NCI-H82 treated with DMSO at 0.1 percent for 48 hours (cell line): ENCODE data around the gene NAPG.
"Not testable (repeated sequence)": the region's sequence is repeated elsewhere in the genome, so short reads cannot be mapped to it uniquely, and the experiment has no call there.

Experiments
- DNase-seq: peaks from one replicate; lab custom pipeline; 2025; ENCODE audit not compliant: unreplicated experiment; lab: John Stamatoyannopoulos, UW

NAPG gene

DNA sequence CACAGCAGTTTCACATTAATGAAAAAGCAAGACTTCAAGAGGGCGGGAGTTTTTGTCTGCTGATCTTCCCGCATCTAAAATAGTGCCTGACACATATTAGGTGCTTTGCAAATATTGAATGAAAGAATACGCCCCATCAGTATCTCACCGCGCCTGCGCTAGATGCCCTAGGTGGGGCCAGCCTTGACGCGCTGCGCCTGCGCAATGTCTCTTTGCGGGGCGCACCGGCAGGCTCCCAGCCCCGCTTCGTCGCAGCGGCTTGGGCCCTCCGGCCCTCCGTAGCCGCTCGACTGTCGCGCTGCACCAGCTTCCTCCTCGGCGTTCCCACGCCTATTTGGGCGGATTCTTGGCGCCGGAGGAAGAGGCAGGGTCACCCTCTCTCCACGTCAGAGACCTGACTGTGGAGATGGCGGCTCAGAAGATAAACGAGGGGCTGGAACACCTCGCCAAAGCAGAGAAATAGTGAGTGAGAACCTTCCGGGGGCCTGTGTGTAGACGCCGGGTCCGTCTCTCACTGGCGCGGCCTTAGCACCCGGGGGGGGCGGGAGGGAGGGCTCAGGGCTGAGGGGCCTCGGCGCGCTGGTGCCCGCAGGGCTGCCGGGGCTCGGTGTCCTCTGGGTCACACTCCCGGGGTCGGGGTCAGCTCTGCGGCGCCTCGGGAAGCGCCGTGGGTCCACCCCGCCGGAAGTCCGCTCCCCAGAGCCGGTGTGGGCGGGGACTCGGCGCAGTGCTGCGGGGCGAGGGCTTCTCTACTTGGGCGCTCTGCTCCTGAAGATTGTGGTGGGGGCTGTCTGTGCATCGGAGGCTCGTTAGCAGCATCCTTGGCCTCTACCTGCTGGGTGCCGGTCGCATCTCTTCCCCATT lies at the start of gene NAPG:
Gene NAPG (plus strand): TSS at position 331 of the 864 bp plus-strand sequence. CDS start 76 bp downstream, at position 407.
- peak; percentile 60 for DNase-seq

DNA sequence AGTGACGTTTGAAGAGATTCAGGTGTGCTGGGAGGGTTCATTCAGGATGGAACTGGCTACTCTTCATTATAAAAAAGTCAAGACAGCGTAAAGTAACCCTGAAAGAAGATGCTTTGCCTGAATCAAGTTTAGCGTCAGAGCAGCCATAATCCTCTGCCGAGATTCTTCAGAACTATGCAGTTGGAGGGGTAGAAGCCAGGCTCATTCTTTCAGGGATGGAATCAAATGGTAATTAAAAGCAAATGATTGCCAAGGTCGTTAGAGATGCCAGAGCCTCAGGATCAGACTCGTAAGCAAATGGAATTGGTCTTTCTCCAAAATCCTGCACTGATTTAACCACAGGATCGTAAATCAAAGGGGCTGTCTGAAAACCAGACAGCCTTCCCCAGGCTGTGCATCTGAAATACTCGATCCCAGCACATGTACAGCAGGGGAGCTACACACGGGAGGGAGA lies 49.5 kb upstream of the NAPG start:
- DNase-seq: no peak

DNA sequence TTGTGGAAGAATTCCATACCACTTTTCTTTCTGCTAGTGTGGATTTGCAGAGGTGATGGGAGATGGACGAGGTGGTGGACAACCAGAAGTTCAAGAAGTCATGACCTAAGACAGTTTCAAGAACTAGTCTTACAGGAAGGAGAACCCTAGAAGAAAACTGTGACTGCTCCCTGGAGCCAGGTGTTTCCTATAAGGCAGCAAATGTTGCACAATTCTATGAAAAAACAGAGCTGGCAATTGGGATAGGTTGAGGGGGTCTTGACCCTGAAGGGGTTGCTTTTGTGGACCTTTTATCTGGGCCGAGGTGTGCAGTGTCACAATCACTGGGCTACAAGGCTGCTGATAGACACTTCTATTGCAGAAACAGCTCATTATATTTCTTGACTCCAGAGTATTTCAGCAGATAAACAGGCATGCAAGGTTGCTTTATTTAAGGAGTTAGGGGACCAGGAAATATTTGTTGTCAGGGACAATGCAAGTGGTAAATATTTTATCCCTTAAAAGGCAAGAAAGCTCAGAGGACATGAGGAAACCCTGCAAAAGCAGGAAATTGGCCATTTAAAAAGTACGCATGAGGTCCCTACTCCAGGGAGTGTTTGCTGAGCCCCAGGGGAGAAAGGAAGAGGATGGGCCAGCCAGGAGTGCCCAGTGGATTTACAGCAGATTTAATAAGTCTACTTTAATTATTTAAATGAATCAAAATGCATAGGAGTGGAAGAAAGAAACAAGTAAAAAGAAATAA lies 48.5 kb upstream of the NAPG start:
- no peak for DNase-seq

DNA sequence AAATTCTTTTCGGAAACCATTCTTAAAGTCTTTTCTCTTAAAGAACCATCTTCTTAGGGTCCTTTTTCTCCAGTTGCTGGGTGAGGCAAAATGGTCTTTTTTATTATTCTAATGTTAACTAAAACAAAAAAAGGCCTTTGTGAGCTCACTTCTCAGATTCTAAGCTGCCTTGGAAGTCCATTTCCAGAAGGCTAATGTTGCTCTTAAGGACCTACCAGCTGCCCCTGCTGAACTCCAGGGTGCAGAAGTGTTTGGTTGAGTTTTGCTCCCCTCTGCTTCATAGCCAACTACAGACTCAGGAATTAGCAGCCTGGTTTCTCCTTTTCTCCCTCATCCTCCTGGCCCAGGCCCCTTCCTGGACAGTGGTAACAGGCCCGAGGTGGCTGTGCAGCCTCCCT lies 48.0 kb upstream of the NAPG start:
- DNase-seq: no peak

DNA sequence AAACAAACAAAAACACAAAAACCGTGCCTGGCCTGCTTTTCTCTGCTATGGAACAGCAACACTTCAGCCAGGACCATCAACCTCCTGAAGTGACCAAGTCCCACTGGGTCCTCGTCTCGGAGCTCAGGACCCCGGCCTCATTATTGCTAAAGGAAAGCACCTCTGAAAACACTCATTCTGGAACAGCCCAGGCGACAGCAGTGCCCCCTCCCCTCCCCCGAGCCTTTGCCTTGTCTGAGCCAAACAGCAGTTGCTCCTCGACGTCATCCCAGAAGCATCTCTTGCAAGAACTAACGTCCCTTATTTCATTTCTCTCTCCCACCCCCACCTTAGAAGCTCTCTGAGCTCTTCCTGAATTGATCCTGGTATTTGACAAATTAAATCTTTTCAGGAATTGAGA lies 44.0 kb upstream of the NAPG start:
- no peak for DNase-seq

DNA sequence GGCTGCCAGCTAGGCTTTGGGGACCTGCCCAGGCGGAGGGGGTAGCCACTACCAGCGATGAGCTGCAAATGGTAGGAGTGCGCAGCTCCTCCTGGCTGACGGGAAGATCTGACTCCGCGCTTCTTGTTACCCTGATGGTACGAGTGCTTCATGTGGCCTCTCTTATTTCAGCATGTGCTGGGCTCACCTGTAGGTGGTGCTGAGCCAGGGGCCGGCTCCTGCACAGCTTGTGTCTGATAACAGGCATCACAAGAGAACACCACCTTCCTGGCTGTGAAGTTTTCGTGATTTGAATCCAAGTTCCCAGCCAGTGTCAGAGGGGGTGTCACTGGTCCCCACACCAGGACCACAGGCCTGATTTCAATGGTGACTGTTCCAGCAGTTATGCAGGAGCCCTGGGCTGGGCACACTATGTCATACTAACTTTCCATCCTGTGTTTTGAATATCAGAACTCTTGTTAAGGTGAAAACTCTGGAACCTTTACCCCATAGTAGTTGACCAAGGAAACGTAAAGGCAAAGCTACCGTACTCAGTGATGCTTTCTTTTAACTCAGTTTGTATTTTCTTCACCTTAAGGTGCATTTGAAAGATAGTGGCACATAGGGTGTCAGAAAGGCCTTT lies 43.4 kb upstream of the NAPG start:
- no peak for DNase-seq

DNA sequence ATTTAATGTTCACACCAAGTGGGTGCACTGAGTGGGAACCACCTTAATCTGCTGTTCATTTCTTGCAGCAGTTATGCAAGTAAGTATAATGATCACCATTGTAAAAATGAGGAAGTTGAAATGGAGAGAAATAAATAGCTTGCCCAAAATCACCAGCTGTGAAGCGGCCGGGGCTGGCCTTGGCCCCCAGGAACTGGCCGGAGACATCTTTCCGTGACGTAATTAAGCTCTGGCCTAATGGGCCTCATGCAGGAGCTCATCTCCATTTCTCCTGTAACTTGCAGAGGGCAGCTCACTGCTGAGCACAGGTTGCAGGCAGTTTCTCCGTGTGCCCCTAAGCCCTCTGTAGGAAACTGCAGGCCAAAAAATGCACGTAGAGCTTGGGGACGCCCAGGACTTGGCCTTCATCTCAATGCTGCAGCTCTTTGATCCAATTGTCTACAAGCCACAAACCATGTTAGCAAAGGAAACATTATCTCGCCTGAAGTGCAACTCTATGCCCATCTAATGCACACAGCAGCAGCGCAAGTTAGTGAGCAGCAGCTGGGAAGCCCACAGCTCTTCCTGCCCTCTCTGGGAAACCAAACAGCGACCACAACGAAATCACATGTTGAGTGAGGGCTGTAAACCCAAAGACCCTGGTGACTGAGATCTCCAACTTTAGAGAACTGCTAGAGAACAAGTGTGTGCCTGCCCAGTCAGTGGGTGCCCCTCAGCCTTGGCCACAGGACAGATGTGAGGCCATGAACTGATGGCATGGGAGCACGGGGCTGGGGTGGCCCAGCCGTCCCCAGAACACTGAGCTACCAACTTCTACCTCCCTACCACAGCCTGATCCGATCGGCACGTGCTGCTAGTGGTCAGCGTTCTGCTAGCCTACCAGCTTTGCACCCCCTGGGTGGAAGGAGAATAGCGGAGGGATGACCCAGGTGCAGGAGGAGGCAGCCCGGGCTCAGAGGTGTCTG lies 42.6 kb upstream of the NAPG start:
- DNase-seq: no peak

DNA sequence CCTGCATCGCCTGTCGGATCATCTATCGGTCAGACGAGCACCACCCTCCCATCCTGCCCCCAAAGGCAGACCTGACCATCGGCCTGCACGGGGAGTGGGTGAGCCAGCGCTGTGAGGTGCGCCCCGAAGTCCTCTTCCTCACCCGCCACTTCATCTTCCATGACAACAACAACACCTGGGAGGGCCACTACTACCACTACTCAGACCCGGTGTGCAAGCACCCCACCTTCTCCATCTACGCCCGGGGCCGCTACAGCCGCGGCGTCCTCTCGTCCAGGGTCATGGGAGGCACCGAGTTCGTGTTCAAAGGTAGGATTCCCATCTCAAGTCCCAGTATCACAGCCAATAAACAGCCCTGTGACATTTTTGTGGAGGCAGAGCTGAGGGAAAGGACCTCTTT lies 40.4 kb upstream of the NAPG start:
- no peak for DNase-seq

DNA sequence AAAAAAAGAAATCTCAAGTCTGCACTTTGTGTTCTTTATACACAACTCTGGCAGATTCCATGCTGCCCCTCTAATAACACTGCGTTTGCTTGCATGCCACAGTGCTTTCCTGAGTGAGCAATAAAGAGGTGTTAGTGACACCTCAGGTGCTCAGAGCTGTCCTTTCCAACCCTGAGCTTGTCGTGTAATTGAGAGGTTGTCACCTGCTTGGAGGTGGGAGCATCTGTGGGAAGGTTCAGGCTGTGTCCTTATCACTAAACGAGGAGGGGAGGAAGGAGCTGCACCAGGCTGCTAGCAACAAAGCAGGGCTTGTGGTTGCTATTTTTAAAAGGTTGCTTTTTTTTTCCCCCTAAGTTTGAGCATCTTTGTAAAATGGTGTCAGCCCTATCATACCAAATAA lies 39.5 kb upstream of the NAPG start:
- DNase-seq: no peak

DNA sequence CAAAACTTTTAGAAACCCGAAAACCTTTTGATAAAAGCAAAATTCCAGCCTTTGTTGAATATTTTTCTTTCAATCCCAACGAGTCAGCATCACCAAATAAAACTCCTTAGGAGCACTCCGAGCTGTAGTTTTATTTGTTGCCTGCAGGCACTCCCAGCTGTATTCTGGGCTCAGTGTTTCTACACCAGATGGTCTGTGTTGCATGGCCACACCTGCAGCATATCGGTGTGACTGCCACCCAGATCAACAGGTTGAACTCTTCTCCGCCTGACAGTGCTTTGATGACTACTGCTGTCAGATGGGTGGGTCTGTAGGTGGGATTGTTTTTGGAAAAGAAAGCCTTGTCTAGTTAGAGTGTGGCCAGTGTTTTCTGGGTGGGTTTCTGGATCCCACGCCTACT lies 38.7 kb upstream of the NAPG start:
- no peak for DNase-seq

DNA sequence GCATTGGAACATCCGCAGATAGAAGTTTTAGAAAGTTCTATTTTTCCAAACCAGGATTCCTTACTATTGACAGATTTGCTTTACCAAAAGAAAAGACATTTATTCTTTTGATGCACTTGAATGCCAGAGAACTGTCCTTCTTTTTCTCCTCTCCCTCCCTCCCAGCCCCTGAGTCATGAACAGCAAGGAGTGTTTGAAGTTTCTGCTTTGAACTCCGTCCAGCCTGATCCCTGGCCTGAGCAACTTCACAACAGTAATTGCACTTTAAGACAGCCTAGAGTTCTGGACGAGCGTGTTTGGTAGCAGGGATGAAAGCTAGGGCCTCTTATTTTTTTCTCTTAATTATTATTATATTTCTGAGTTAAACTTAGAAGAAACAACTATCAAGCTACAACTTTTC lies 37.8 kb upstream of the NAPG start:
- DNase-seq: no peak

DNA sequence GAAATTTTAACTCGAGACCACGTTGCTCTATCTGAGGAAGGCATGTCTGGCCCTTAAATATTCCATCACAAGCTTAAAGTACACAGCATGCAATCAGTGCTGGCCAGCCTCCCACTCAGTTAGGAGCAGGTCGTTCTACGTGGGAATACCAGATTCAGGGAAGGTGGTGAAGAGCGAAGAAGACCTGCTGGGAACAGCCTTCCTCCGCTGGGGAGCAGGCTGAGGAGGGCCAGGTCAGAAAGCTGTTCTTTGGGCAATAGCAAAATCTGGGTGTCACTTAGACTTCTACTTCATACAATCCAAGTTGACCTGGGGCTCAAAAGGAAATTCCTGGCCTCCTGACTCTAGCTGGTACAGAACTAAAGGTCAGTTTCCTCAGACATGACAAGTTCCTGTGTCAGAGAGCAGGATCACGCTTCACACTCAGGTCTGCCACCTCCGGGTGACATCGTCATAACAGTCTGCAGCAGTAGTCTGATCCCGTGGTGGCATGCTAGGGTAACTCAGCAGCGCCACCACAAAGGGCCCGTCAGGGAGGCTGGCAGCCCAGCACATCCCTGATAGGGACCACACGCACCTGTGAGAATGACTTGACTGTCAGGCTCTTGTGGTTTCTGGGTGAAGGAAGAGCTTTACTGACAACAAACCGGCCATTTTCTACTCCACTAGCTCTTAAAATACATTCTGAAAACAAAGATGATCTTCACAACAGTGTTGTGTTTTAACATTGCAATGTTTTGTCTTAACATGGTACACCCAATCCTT lies 35.2 kb upstream of the NAPG start:
- no peak for DNase-seq

DNA sequence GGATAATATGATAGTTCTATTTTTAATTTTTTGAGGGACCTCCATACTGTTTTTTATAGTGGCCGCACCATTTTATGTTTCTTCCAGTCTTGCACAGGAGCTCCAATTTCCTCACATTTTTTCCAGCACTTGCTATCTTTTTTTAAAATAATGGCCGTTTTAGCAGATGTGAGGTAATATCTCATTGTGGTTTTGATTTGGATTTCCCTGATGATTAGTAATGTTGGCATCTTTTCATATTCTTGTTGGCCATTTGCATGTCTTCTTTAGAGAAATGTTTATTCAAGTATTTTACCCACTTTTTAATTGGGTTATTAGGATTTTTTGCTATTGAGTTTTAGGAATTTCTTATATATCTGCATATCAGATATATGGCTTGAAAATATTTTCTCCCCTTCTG lies 29.9 kb upstream of the NAPG start:
- no peak for DNase-seq

DNA sequence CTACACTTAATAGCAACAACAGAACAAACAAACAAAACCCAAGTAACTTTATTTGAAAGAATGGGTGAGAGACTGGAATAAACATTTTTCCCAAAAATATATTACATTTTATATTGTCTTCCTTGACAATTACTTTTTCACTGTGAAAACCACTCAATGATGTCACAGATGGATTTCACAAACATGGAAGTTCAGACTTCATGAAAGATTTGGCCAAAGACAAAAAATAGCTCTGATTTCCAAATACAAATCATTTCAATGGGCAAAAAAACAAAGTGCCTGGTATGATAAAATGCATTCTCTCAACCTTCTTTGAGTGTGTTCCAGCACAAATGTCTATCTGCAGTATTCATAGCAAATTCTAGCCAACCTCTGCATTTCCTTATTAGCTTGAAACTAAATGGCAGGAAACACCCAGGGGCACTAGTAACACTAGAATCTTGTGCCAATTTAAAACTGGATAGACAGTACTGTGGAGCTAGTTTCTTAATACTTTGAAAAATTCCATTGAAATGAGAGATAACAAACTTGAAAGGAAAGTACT lies 28.5 kb upstream of the NAPG start:
- no peak for DNase-seq

DNA sequence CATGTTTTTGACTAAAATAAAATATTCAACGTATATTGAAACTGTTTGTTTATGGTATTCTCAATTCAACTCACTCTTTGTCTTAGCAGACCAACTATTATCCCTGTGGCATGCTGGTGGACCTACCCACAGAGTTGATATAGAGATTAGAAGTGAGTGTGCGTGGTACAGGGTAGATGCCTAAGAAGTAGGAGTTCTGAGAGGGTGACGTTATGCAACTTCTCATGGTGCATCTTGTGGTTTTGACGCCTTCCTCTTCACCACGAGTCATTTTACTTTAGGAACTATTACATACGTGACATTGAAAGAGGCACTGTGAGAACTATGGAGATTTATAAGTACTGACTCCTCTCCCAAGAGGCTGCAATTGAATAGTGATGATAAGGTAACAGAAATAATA lies 26.6 kb upstream of the NAPG start:
- no peak for DNase-seq

DNA sequence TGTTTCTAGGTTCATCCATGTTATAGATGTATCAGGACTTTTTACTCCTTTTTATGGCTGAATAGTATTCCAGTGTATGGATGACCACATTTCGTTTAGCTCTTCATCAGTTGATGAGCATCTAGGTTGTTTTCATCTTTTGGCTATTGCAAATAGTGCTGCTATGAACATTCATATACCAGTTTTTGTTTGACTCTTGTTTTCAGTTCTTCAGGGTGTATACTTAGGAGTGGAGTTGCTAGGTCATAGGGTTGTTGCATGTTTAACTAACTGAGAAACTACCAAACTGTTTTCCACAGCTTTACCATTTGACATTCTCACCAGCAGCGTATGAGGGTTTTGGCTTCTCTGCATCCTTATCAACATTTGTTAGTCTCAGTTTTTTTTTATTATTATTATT lies 25.8 kb upstream of the NAPG start:
- no peak for DNase-seq

DNA sequence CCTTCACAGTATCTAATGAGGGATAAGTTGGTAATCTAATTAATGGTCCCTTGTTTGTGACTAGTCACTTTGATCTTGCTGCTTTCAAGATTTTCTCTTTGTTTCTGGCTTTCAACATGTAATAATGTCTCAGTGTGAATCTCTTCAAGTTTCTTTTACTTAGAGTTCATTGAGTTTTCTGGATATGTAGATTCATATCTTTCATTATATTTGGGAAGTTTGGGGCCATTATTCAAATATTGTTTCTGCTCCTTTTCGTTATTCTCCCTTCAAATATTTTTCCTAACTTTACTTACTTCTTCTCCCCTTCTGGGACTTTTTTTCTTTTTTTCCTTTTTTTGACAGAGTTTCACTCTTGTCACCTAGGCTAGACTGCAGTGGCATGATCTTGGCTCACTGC lies 21.1 kb upstream of the NAPG start:
- no peak for DNase-seq

DNA sequence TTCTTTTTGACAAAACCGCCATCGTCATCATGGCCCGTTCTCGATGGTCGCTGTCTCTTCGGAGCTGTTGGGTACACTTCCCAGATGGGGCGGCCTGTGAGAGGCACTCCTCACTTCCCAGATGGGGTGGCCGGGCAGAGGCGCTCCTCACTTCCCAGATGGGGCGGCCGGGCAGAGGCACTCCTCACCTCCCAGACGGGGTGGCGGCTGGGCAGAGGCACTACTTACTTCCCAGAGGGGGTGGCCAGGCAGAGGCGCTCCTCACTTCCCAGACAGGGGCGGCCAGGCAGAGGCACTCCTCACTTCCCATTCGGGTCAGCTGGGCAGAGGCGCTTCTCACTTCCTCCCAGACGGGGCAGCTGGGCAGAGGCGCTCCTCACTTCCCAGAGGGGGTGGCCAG lies 19.9 kb upstream of the NAPG start:
- DNase-seq: not testable (repeated sequence)

DNA sequence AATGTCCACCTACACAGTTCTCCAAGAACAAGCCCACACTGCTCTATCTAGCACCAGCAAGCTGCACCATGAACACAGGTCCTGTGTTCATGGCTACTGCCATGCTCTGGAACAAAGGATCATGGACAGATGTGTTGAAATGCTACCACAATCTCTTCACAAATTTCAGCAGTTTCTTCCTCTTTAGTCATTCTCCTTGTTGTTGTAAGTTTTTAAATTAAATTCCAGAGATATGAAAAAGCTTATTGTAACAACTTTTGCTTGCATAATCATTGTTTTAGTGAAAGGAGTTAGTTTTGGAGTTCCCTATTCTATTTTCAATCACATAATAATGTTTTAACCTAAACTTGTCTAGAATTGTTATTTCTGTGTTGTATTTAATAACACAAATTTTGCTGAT lies 17.2 kb upstream of the NAPG start:
- no peak for DNase-seq

DNA sequence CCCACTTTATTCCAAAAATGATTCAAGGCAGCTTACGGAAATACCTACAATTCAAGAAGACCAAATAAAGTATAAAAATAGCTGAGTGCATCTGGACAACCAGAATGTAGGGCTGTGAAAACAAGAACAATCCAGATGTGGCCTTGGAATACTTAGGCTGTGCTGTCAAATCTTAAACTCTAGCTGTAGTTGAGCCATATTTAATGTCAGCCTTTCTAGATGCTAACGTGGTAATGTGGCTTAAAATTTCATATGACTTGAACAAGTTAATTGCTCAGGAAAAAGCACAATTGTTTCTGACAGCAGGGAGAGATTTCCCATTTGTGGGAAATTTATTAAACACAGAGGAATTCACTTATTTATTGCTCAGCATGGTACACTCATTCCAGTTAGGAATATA lies 14.6 kb upstream of the NAPG start:
- DNase-seq: no peak
